Gastroesophageal sphincter (tissue), 3 donors: ENCODE results near the gene SUPT3H.

Source experiments
- CTCF ChIP-seq, 4 experiments: fragments of 200-600 bp in 2 of 4; fragments of 450-650 bp in 2 of 4; sonication (generic) in 1 of 4; IDR thresholded peaks; one replicate each; pipeline ENCODE4 v1.5.1; 2017 to 2019; ENCODE audit warnings: antibody characterized with exemption in 4 of 4, mild to moderate bottlenecking in 2 of 4, moderate library complexity in 2 of 4
- POLR2A ChIP-seq, 2 donors: fragments of 450-650 bp; IDR thresholded peaks; one replicate each; pipeline ENCODE4 v1.6.1; 2017; ENCODE audit warnings: antibody characterized with exemption in 2 of 2, mild to moderate bottlenecking in 2 of 2, moderate library complexity in 1 of 2
- POLR2AphosphoS5 ChIP-seq: sonication (generic); formaldehyde crosslinking; IDR thresholded peaks from one replicate; pipeline ENCODE4 v1.6.1; 2017; ENCODE audit warnings: antibody characterized with exemption

GRCh38 chr6:45184937-45185336, 192.8 kb downstream of the SUPT3H start:
- TF ChIP-seq POLR2A (IDR thresholded peaks at IDR 0.05): no peak
- no peak for TF ChIP-seq CTCF (IDR thresholded peaks at IDR 0.05)
- no peak for TF ChIP-seq POLR2AphosphoS5
